PC-9 (cell line): ENCODE results near the gene BACH2. TPM values are rescaled to one million over a fixed set of nuclear protein-coding genes. Genes with fewer than 3 reads are reported as not detected.

Experiments
- BruUV-seq: library from RNA; stranded (reverse); fragments of 400-500 nt; replicated peaks from 2 replicates; lab custom pipeline; 2021; lab: Mats Ljungman, UMichigan
- CTCF ChIA-PET: fragments of 300-600 bp; sonication (Branson Sonifier 250); formaldehyde crosslinking; loops from one replicate; lab custom pipeline; 2022; ENCODE audit warnings: antibody characterized with exemption; lab: Charles Lee
- POLR2A ChIA-PET: fragments of 300-600 bp; sonication (Branson Sonifier 250); formaldehyde crosslinking; loops from one replicate; lab custom pipeline; 2022; ENCODE audit warnings: antibody characterized with exemption; ENCODE audit not compliant: unreplicated experiment; lab: Charles Lee
- DNase-seq, 2 experiments: peaks; one replicate each; pipeline versions ENCODE4 v3.0.0 to v3.0.0-alpha.2; 2015 to 2022; ENCODE audit warnings: mixed read lengths in 1 of 2
- H2AFZ ChIP-seq: fragments of 200-600 bp; sonication (generic); 2 replicates; pipeline ENCODE4 v1.8.1; 2017; ENCODE audit warnings: antibody characterized with exemption
- H3F3A ChIP-seq: fragments of 200-600 bp; sonication (generic); 2 replicates; pipeline ENCODE4 v1.8.1; 2017; ENCODE audit warnings: antibody characterized with exemption, mild to moderate bottlenecking, low read depth; ENCODE audit not compliant: insufficient read depth
- H3K27ac ChIP-seq: fragments of 200-600 bp; sonication (generic); 2 replicates; pipeline ENCODE4 v1.6.1; 2016; ENCODE audit warnings: mixed run types
- H3K27me3 ChIP-seq: fragments of 200-600 bp; sonication (generic); 2 replicates; pipeline ENCODE4 v1.6.1; 2016; ENCODE audit warnings: low read depth, mixed run types; ENCODE audit not compliant: insufficient read depth
- H3K36me3 ChIP-seq: fragments of 200-600 bp; sonication (generic); 2 replicates; pipeline ENCODE4 v1.6.1; 2016; ENCODE audit warnings: low read depth, mixed run types
- H3K4me1 ChIP-seq: fragments of 200-600 bp; sonication (generic); replicated peaks from 2 replicates; pipeline ENCODE4 v1.6.1; 2016; ENCODE audit warnings: mixed run types; ENCODE audit not compliant: insufficient read depth
- H3K4me2 ChIP-seq: fragments of 200-600 bp; sonication (generic); 2 replicates; pipeline ENCODE4 v1.6.1; 2017; ENCODE audit warnings: mixed run types
- H3K4me3 ChIP-seq: fragments of 200-600 bp; sonication (generic); 2 replicates; pipeline ENCODE4 v1.6.1; 2016; ENCODE audit warnings: mixed run types
- H3K79me2 ChIP-seq: fragments of 200-600 bp; sonication (generic); 2 replicates; pipeline ENCODE4 v1.6.1; 2017; ENCODE audit warnings: low read depth, mixed run types
- H3K9me2 ChIP-seq: fragments of 200-600 bp; sonication (generic); 2 replicates; pipeline ENCODE4 v1.8.1; 2017; ENCODE audit warnings: mild to moderate bottlenecking; ENCODE audit not compliant: insufficient read depth
- H3K9me3 ChIP-seq: fragments of 200-600 bp; sonication (generic); 2 replicates; pipeline ENCODE4 v1.8.1; 2016; ENCODE audit warnings: low read depth; ENCODE audit not compliant: insufficient read depth
- H4K20me1 ChIP-seq: fragments of 200-600 bp; sonication (generic); 2 replicates; pipeline ENCODE4 v1.8.1; 2017; ENCODE audit not compliant: insufficient read depth
- EZH2 ChIP-seq: fragments of 200-600 bp; sonication (generic); IDR thresholded peaks from 2 replicates; pipeline ENCODE4 v1.8.0; 2017; ENCODE audit warnings: antibody characterized with exemption, low read depth
- intact Hi-C: fragments of 100-400 bp; cut with micrococcal nuclease; formaldehyde crosslinking; loops from one replicate; pipeline ENCODE4 v1.10.0; 2022; ENCODE audit not compliant: unreplicated experiment
- total RNA-seq: library from RNA; stranded (reverse); gene quantifications from 2 replicates; pipeline ENCODE4 v1.2.3, GENCODE V29; 2021
- TF ChIP-seq, protein P1 (sequence below): fragments of 200-600 bp; sonication (generic); conservative IDR thresholded peaks from 2 replicates; pipeline ENCODE4 v1.6.1; 2017; ENCODE audit warnings: mixed run types, antibody characterized with exemption, mild to moderate bottlenecking, moderate library complexity

Gene BACH2
- total RNA-seq, 1 experiment from 2014 or later: 2.3 TPM

DNA sequence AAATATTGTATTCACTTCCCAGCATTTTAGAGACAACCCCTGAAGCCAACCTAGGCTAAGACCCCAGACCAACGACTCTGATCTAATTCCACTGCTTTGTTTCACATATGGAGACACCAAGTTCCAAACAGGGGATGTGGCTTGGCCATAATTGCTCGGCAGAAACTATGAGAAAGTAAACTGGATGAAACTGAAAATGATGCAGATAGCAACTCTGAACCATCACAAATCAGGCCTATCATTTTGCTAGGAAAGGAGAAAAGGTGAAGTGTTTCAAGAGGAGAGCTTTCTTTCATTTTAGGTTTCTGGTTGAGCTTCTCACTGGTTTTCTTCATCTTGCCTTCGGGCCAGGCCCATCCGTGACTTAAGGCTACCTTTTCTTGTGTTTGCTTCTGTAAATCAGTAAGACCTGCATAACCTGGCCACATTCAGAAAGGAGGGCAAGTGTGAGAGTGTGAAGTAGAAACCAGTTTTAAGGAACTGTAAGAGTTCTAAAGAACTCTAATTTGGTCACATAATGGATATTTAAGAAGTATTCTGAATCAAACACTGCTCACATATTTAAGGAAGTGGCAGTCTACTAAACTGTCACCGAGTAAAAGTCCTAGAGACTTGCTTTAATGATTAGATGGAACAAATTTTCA is 105.8 kb downstream of the BACH2 start:
- ChIA-PET POLR2A (no interaction called here), CTCF (no interaction called here)
- Histone ChIP-seq H3K4me1 (no peaks in the 10 kb centered on the region), H3K36me3 (no peaks in the 10 kb centered on the region), H3K27ac (no peak overlapping the region), H3F3A (no peaks in the 10 kb centered on the region), H3K27me3 (no peaks in the 10 kb centered on the region), H4K20me1 (no peaks in the 10 kb centered on the region), H3K9me3 (no peaks in the 10 kb centered on the region), H3K79me2 (no peaks in the 10 kb centered on the region), H3K4me2 (no peak overlapping the region), H2AFZ (no peak overlapping the region), H3K9me2 (no peaks in the 10 kb centered on the region), H3K4me3 (no peak overlapping the region)
- DNase-seq: no peak
- BruUV-seq: no TSS peak
- TF ChIP-seq, protein P1, sequence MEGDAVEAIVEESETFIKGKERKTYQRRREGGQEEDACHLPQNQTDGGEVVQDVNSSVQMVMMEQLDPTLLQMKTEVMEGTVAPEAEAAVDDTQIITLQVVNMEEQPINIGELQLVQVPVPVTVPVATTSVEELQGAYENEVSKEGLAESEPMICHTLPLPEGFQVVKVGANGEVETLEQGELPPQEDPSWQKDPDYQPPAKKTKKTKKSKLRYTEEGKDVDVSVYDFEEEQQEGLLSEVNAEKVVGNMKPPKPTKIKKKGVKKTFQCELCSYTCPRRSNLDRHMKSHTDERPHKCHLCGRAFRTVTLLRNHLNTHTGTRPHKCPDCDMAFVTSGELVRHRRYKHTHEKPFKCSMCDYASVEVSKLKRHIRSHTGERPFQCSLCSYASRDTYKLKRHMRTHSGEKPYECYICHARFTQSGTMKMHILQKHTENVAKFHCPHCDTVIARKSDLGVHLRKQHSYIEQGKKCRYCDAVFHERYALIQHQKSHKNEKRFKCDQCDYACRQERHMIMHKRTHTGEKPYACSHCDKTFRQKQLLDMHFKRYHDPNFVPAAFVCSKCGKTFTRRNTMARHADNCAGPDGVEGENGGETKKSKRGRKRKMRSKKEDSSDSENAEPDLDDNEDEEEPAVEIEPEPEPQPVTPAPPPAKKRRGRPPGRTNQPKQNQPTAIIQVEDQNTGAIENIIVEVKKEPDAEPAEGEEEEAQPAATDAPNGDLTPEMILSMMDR: no peak
- TF ChIP-seq EZH2: no peak
- intact Hi-C loops: no loop called here

DNA sequence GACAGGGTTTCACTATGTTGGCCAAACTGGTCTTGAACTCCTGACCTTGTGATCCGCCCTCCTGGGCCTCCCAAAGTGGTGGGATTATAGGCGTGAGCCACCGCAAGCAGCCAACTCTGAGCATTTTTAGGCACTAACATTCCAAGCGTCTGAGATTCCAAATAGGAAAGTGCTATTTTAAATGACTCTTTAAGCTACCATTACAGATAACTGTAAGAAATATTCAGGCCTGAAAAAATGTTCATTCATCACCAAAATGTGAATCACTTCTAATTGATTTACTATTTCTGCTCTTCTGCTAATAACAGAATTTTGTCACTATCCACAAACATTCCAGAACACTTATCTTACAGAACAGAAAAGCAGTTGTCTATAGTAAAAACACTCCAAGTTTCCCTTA is 106.5 kb downstream of the BACH2 start:
- Histone ChIP-seq H4K20me1 (no peaks in the 10 kb centered on the region), H3K9me2 (no peaks in the 10 kb centered on the region), H2AFZ (no peak overlapping the region), H3K36me3 (no peaks in the 10 kb centered on the region), H3K27ac (no peak overlapping the region), H3F3A (no peaks in the 10 kb centered on the region), H3K9me3 (no peaks in the 10 kb centered on the region), H3K4me2 (no peak overlapping the region), H3K79me2 (no peaks in the 10 kb centered on the region), H3K27me3 (no peaks in the 10 kb centered on the region), H3K4me3 (no peak overlapping the region), H3K4me1 (no peaks in the 10 kb centered on the region)
- ChIA-PET POLR2A (no interaction called here), CTCF (no interaction called here)
- TF ChIP-seq, protein P1: no peak
- TF ChIP-seq EZH2: no peak
- intact Hi-C loops: no loop called here
- BruUV-seq: no TSS peak
- DNase-seq: no peak

DNA sequence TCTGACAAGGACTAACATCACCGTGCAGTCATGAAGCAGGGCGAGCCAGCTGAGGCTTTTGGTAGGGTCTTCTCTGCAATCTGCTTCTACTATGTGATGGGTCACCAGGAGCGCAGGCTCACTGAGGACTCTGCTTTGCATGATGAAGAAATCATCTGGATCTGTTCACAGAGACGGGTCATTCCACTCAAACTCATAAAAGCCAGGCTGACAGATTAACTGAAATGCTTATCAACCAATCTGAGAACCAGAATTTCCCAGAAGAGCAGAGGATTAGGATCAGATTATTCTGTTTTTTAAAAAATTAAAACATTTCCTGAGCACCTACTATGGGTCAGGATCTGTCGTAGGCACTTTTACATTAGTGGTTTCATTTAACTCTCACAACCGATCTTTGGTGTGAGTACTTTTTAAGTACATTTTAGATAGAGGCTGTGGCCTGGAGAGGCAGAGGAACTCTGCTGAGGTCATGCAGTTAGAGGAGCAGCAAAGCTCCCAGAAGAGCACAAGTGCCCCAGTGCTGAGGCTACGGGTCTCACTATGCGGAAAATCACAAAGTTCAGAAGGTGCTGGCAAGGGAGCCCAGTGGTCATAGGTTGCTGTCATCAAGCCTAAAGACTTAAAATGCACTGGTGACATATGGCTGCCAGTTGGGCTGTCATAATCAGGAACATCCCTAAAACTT is 109.1 kb downstream of the BACH2 start:
- intact Hi-C loops: loop anchor here (10.0 kb wide), 1 partner anchor 227 kb away; no protein-coding TSS in a partner anchor
- BruUV-seq: no TSS peak
- CTCF ChIA-PET: no interaction called here

More for the DNA sequence above, 109.1 kb downstream of the BACH2 start:
- no peak for TF ChIP-seq EZH2
- TF ChIP-seq, protein P1: no peak
- no peaks in the 10 kb centered on the region for H3F3A ChIP-seq
- no peaks in the 10 kb centered on the region for H3K27me3 ChIP-seq
- H3K4me3 ChIP-seq: no peak overlapping the region
- H3K36me3 ChIP-seq: no peaks in the 10 kb centered on the region
- H3K9me3 ChIP-seq: no peaks in the 10 kb centered on the region
- H3K27ac ChIP-seq: no peak overlapping the region
- DNase-seq: no peak
- H4K20me1 ChIP-seq: no peaks in the 10 kb centered on the region
- no peaks in the 10 kb centered on the region for H3K79me2 ChIP-seq
- POLR2A ChIA-PET: no interaction called here
- no peak overlapping the region for H2AFZ ChIP-seq
- H3K9me2 ChIP-seq: no peaks in the 10 kb centered on the region
- H3K4me2 ChIP-seq: no peak overlapping the region
- no peaks in the 10 kb centered on the region for H3K4me1 ChIP-seq
